Hypothalamus (tissue), 51 donors: ENCODE results near the gene RPL29.
"Not testable (repeated sequence)": the region's sequence is repeated elsewhere in the genome, so short reads cannot be mapped to it uniquely, and the experiment has no call there.

Source experiments
- DNase-seq, 51 donors: peaks; one replicate each; lab custom pipeline; 2025; lab: John Stamatoyannopoulos, UW

Gene RPL29

DNA sequence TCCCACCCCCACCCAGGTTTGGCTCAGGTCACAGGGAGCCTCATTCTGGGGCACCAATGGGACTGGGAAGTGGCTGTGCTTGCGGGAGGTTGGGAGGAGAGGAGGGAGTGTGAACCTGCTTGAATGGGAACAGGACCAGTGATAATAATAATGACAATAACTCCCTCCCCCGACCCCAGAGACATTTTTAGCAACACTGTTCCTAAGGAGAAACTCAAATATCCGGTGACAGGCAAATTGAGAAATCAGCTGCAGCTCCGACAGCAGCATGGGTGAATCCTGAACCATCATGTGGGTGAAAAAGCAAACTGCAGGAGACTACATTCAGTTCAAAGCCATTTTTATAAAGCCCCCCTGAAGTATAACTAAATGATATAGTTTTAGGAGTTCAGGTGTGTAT is 11.6 kb upstream of the RPL29 start:
- DNase-seq = no peak

DNA sequence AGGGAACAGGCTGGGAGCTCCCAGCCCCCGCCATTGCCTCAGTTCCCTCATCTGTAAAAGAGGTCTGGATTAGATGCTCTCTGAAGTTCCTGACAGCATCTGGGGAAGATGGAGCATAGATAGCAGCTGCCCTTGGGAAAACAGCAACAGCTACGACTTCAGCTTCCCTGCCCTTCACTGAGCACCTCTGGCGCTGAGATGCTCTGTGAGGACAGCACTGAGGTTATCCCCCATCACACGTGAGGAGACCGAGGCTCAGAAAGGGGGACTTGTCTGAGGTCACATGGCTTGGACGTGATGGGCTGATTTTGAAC is 11.1 kb upstream of the RPL29 start:
- DNase-seq = no peak

DNA sequence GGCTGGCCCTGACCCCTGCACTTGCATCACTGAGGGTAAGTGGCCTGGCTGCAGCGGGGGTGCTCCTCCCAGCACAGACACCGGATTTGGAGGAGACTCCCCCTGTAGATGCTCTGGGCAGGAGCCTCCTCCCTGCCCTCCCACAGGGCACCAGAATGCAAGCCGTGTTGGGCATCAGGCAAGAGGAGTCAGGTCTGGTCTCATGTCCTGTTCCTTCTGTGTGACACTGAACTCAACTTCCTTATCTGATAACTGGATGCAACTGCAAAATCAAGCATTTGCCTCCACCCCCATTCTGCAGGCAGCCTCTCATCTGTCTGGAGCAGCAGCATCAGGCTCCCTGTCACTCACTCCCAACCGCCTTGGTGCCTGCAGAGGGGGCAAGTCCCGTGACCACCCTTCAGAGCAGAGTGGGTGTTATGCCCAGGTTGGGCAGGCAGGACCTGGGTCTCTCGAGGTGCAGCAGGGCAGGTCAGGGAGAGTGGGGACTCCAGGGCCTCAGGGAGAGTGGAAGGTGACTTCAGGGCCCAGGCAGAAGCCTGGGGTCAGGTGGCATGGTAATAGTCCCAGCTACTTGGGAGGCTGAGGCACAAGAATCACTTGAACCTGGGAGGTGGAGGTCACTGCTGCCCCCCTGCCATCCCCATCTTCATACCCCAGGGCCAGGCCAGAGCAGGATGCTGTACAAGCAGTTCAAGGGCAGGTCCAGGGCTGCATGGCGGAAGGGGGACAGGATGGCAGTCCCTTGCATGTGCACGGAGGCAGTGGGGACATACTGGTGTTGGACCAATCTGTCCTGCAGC is 10.5 kb upstream of the RPL29 start:
- peak in 1 of 51 donors; percentile 28 for DNase-seq

DNA sequence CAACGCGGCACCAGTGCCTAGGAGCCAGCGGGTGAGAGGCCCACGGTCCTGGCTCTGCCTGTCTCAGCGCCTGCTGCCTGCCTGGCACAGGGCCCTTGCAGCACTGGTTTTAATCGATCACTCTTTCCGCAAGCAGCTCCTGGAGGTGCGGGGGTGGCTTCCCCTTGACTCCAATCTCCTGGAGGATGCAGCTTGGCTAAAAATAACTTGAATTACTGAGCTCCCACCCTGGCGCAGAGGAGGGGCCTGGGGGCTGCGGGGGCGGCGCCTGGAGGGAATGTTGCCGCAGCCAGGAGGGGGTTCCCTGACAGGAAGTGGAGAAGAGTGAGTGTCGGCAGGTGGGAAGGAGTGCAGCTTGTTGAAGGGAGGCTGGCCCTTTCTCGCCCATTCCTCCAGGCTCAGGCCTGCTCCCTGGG is 9.9 kb upstream of the RPL29 start:
- peak in 22 of 51 donors; percentile 11 to 61 (median 36) for DNase-seq

DNA sequence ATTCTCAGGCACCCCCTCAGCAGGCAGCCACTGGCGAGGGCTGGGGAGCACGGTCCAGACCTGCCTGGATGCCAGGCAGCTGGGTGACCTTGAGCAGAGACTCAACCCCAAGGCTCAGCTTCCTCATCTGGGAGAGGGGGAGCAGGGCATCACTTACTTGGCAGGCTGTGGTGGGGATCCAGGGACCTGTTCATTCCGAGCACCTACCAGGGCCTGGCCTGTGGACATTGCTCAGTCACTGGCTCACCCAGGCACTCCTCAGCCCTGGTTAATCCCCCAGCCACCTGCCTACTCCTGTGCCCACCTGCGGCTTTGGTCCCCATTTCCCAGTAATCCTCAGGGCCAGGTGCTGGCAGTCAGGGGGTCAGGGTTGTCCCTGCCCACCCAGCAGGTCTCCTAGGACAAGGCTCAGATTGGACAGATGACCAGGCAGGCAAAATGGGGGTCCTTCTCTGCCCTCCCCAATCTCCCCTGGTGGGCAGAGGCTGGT is 9.3 kb upstream of the RPL29 start:
- DNase-seq = no peak

DNA sequence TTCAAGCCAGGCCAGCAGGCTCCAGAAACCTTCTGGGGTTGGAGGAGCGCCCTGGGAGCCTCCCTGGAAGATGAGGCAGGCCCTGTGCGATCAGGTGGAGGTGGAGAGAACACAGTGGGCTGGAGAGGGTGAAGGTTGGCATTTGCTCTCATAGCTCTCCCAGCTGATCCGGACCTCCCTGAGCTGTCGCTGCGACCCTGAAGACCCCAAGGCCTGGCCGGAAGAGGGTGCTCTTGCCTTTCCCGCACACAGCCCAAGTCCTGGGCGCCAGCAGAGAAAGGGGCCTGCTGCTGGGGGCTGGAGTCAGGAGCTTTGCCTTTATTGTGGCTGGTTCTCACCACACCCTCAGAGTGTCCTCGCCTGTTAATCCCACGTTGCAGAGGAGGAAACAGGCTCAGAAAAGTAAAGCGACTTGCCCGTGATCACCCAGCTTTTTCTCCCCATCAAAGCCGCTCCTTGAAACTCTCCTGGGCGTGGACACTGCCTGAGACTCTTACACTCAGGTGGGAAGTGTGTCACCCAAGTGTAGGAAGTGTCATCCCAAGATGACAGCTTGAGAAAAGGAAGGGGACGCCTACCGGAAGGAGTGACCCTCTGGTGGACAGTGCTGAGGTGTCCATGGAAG is 8.6 kb upstream of the RPL29 start:
- peak in 42 of 51 donors; percentile 11 to 82 (median 52) for DNase-seq

DNA sequence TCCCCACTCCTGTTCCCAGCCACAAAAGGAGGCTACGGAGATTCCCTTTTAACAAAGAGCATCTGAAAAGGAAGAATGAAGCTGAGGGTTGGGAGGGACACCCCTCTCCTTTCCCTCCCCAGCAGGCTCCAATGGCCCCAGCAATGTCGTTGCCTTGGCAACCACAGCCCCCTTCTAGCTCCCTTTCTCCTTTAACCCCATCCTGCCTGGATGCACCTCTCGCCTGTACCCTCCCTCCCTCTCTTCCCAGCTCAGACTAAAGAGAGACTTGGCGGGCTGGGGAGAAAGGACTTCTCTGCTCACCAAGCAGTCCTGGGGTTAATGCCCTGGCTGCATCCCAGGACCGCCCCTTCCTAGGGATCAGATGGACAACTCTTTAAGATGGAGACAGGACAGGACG is 7.1 kb upstream of the RPL29 start:
- no peak for DNase-seq

DNA sequence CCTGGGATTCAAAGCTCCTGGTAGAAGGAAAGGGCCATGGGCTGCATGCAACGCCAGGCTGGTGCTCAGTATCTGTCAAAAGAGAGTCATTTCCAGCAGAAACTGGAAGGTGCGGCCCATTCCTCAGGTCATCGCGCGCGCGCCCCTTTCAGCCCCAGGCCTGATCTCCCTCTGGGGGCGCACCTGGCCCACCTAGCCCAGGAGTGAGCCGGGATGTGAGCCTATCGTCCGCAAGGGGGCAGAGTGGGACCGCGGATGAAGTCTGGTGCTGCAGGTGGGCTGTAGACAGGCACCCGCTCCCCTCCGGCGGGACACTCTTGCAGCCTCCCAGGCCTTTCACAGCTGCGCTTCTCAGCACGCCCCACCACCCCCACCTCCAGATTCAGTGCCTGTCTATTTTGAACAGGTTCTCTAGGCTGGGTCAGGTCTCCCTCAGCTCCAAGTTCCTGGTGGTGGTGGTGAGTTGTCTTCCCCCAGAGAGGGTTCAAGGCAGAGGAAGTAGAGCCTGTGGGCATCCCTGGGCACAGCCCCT is 5.8 kb upstream of the RPL29 start:
- peak in 46 of 51 donors; percentile 18 to 82 (median 48) for DNase-seq

DNA sequence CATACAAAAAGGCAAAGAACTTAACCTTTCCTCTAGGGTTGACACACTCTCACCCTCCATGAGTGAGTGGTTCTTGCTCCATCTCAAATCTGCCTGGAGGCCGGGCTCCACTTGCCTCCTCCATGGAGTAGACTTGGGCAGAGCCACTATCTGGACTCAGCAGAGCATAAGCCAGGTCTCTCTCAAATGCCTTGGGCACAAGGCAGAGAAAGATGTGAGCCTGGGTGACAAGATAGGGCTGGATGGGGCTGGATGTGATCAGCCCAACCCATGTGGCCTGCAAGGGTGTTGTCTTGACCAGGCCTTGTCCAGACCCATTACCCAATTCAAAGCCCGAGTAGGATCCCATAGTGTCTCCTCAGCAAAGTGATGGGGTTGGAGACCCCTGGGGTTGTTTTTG is 4.2 kb upstream of the RPL29 start:
- no peak for DNase-seq

DNA sequence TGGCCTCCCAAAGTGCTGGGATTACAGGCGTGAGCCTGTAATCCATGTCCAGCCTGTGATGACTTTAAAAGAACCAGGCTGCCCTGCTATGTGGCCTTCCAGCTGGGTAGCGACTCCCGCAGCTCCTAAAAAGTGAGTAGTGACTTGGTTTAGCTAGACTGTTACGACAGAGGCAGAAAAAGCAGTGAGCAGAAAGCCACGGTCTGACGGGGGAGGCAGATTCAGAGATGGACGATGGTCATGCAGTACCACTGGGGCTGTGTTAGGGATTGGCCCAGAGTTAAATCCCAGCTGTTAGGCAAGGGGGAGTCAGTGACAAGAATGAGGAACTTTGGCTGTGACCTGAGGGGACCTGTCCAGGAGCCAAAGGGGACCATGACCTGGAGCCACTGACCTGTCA is 3.1 kb upstream of the RPL29 start:
- DNase-seq = no peak

DNA sequence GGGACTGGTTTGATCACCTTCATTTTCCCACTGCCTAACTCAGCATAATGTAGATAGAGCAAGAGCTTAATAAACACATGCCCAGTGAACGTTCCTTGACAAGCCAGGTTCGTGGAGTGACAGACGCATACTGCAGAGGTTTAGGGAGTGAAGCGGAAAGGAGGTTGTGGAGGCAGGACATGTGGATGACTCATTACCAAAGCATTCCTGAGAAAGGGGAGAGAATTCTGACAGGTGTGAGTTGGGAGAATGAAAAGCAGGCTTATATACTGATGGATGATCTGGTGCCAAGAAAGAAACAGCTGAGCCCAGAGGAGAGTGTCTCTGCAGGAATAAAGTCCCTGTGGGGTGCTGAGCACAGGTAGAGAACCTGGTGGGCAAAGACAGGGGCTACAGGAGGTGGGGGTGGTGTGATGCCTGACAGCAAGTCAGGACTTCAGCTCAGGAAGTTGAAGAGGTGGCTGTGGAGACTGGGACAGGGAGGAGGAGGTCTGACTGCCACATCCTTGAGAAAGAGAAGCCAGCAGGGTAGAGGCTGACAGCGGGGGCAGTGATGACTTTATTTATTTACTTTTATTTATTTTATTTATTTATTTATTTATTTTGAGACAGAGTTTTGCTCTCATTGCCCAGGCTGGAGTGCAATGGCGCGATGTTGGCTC is 2.4 kb upstream of the RPL29 start:
- no peak for DNase-seq

DNA sequence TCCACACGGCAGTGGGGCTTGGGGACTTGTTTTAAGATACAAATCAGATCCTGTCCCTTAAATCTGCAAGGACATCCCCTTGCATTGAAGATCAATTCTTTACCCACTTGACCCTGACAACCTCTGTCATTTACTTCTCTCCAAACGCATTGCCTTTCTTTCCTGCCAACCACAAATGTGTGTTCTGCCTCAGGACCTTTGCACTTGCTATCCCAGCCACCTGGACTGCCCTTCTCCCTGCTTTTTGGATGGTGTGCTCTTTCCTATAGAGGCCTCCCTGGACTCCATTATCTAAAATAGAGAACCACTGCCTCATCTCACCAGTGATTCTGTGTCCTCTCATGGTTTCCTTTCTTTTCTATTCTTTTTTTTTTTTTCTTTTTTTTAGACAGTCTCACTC is 1.5 kb upstream of the RPL29 start:
- DNase-seq = no peak

DNA sequence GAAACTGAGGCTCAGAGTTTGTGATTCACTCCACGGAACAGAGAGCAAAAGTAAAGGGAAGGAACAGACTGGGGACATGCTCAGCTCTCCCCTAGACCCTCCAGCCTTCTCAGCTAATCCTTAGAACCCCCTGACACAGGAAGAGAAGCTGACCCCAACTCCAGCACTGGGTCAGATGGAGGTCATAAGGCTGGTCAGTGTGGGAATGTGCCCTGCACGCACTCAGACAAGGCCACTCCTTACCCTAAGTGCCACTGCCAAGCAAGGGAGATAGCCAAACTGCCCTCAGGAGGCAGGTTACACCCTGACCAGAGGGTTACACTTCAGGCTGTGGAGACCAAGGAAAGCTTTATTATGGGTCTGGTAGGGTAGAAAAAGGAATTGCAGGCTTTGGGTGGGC is 1.2 kb downstream of the RPL29 start:
- DNase-seq = no peak

DNA sequence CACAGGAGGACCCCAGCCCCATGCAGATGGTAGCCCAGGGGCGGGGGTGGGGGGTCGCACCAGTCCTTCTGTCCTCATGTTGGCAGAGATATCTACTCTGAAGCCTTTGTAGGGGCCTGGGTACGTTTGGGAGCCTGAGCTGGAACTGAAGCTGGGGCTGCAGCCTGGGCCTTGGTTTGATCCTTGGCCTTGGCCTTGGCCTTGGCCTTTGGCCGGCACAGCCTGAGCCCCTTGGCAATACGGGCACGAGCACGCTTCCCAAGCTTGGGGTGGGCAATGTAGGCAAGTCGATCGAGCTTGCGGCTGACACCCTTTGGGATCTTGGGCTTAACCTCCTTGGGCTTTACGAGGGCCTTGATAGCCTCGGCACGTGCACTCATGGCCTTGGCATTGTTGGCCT is 2.0 kb downstream of the RPL29 start:
- DNase-seq = not testable (repeated sequence)

DNA sequence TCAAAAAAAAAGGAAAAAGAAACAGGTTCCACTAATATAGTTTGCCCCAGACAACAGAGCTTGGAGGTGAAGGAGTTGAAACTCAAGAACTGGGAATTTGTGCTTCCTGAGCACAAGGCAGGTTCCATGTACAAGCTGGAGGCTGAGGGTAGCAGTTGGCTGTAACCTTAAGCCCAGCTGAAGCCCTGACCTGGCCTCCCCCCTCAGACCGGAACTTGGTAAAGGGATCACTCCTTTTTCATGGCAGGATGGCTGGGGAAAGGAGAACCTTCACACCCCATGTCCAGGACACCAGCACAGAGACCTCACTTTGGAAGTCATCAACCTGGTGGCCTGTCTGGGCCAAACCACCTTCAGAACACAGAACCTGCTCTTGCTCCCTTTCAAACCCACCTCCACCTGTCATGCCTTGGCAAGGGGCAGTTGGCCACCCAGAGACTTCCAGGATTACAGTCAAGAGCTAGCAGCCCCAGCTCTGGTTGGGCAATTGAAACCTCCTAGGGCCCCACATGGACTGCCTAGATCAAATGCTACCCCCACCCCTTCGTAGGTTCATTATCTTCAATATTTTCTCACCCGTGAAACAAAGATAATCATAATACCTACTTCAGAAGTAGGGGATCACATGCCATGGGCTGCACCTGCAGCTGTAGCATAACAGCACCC is 3.5 kb downstream of the RPL29 start:
- no peak for DNase-seq

DNA sequence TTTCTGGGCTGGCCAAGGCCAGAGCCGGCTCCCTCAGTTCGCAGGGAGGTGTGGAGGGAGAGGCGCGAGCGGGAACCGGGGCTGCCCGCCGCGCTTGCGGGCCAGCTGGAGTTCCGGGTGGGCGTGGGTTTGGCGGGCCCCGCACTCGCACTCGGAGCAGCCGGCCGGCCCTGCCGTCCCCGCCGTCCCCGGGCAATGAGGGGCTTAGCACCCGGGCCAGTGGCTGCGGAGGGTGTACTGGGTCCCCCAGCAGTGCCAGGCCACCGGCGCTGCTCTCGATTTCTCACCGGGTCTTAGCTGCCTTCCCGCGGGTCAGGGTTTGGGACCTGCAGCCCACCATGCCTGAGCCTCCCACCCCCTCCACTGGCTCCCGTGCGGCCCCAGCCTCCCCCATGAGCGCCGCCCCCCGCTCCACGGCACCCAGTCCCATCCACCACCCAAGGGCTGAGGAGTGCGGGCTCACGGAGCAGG is 5.2 kb downstream of the RPL29 start:
- not testable (repeated sequence) for DNase-seq

DNA sequence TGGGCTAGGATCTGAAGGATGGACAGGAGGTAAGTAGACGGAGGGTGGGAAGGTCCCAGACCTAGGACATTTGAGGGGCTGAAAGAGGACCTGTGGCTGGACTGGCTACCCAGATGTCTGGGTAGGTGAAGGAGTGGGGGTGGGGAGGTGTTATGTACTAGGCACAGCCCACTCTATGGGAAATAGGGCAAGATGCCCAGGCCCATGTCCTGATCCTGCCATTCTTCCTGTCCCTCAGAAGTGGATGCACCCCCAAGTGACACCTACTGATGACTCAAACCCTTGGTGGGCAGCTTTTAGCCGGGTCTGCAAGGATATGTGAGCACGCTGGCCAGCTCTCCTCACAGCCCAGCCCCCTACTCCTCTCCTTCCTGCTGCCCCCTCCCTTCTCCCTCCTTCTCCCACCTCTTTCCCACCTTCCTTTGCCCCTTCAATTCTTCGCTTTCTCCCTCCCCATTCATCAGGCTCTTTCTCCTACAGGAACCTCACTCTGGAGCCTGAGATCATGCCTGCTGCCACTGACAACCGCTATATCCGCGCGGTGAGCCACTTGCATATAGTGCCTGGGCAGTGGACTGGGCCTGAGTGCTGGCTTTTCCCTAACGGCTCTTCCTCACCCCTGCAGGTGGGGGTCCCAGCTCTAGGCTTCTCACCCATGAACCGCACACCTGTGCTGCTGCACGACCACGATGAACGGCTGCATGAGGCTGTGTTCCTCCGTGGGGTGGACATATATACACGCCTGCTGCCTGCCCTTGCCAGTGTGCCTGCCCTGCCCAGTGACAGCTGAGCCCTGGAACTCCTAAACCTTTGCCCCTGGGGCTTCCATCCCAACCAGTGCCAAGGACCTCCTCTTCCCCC is 7.2 kb downstream of the RPL29 start:
- no peak for DNase-seq

DNA sequence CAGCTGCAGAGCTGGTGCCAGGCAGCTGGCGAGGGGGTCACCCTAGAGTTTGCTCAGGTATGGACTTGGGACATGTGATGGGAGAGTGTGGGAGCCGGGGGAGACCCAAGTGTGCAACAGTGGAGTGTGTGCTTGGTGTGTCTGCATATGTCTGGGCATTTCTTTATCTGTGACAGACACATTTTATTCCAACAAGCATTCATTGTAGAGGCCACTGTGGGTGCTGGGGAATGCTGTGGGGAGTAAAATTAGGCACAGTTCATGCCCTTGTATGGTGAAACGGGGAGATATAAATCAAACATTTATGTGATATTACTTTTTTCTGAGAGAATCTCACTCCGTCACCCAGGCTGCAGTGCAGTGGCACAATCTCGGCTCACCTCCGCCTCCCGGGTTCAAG is 8.1 kb downstream of the RPL29 start:
- no peak for DNase-seq

DNA sequence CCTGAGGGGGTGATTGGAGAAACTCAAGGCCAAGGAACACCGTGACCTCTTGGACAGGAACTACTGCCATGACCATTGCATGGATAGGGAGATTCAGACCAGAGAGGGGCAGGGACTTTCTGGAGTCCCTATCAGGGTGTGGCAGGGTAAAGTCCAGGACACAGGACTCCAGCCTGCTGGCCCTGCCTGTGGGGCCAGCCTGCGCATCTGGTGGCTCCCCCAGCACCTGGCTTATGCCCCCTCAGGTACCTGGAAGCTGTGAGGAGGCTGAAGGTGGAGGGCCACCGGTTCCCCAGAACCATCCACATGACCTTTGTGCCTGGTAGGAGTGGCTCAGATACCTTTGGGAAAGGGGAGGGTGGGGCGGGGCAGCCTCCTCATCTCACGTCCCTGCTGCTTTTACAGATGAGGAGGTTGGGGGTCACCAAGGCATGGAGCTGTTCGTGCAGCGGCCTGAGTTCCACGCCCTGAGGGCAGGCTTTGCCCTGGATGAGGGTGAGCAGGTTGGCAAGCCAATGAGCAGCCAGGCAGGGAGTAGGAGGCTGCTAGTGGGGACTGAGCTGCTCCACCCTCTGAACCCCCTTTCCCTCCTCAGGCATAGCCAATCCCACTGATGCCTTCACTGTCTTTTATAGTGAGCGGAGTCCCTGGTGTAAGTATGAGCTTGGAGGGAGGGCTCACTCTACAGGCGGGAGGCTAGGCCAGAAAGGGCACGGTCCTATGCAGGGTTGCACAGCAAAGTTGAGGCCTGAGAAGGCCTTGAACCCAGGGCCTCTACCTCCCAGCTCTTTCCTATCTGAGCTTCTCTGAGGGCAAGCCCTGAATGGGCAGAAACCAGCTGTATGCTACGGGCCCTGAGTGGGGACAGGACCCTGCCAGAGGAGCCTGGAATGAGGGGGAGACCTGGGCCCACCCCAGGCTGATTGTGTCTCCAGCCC is 9.4 kb downstream of the RPL29 start:
- no peak for DNase-seq
